ENCODE measurements around the gene CACNA2D3. TPM values are rescaled to one million over a fixed set of nuclear protein-coding genes. Genes with fewer than 3 reads are reported as not detected.

Gene CACNA2D3
- total and polyA plus RNA-seq, 2 donors from 2014 or later = 5.7 to 11.2 TPM

- no peaks in the 10 kb centered on the region for H3K36me3 ChIP-seq (ENCODE audit: control insufficient read depth in 2 of 3, insufficient read depth in 3 of 3, low read length in 3 of 3)
- no peak for TF ChIP-seq CTCF (IDR thresholded peaks at IDR 0.05; ENCODE audit: borderline replicate concordance, extremely low read depth, insufficient read depth)
- H3K9ac ChIP-seq (ENCODE audit: low read length in 3 of 3) = no peak overlapping the region
- no peak for DNase-seq
- no peak overlapping the region for H3K4me3 ChIP-seq (ENCODE audit: low read length in 3 of 3)
- no peaks in the 10 kb centered on the region for H3K27me3 ChIP-seq (ENCODE audit: control insufficient read depth, insufficient read depth, low read length)
- H3K27ac ChIP-seq (ENCODE audit: low read depth in 2 of 2, low read length in 2 of 2) = no peak overlapping the region
- intact Hi-C loops (cut with DNase I) = no loop called here
- no peaks in the 10 kb centered on the region for H3K9me3 ChIP-seq (ENCODE audit: control insufficient read depth in 2 of 3, insufficient read depth in 1 of 3, low read length in 3 of 3)
- FAIRE-seq = no peak
- no peaks in the 10 kb centered on the region for H3K4me1 ChIP-seq (ENCODE audit: control insufficient read depth in 2 of 3, insufficient read depth in 2 of 3, low read depth in 1 of 3, low read length in 3 of 3)
These were observed 17.3 kb downstream of the CACNA2D3 start for GRCh38 chr3:54139630-54140029.

- H3K27me3 ChIP-seq (ENCODE audit: control insufficient read depth, insufficient read depth, low read length) = no peaks in the 10 kb centered on the region
- no peak for TF ChIP-seq CTCF (IDR thresholded peaks at IDR 0.05; ENCODE audit: borderline replicate concordance, extremely low read depth, insufficient read depth)
- no peaks in the 10 kb centered on the region for H3K36me3 ChIP-seq (ENCODE audit: control insufficient read depth in 2 of 3, insufficient read depth in 3 of 3, low read length in 3 of 3)
- no peaks in the 10 kb centered on the region for H3K9me3 ChIP-seq (ENCODE audit: control insufficient read depth in 2 of 3, insufficient read depth in 1 of 3, low read length in 3 of 3)
- H3K4me3 ChIP-seq (ENCODE audit: low read length in 3 of 3) = no peak overlapping the region
- FAIRE-seq = no peak
- H3K9ac ChIP-seq (ENCODE audit: low read length in 3 of 3) = no peak overlapping the region
- H3K27ac ChIP-seq (ENCODE audit: low read depth in 2 of 2, low read length in 2 of 2) = no peak overlapping the region
- intact Hi-C loops (cut with DNase I) = no loop called here
- no peak for DNase-seq
- H3K4me1 ChIP-seq (ENCODE audit: control insufficient read depth in 2 of 3, insufficient read depth in 2 of 3, low read depth in 1 of 3, low read length in 3 of 3) = no peaks in the 10 kb centered on the region
These were observed 21.9 kb downstream of the CACNA2D3 start for GRCh38 chr3:54144284-54144683.

- intact Hi-C loops (cut with DNase I) = no loop called here
- TF ChIP-seq CTCF (IDR thresholded peaks at IDR 0.05; ENCODE audit: borderline replicate concordance, extremely low read depth, insufficient read depth) = peak; percentile 54
- no peak overlapping the region for H3K4me3 ChIP-seq (ENCODE audit: low read length in 3 of 3)
- no peaks in the 10 kb centered on the region for H3K9me3 ChIP-seq (ENCODE audit: control insufficient read depth in 2 of 3, insufficient read depth in 1 of 3, low read length in 3 of 3)
- FAIRE-seq (no peak), DNase-seq (peak; percentile 63 to 85 (median 71))
- H3K9ac ChIP-seq (ENCODE audit: low read length in 3 of 3) = no peak overlapping the region
- no peaks in the 10 kb centered on the region for H3K27me3 ChIP-seq (ENCODE audit: control insufficient read depth, insufficient read depth, low read length)
- H3K27ac ChIP-seq (ENCODE audit: low read depth in 2 of 2, low read length in 2 of 2) = no peak overlapping the region
- no peaks in the 10 kb centered on the region for H3K36me3 ChIP-seq (ENCODE audit: control insufficient read depth in 2 of 3, insufficient read depth in 3 of 3, low read length in 3 of 3)
- no peaks in the 10 kb centered on the region for H3K4me1 ChIP-seq (ENCODE audit: control insufficient read depth in 2 of 3, insufficient read depth in 2 of 3, low read depth in 1 of 3, low read length in 3 of 3)
These were observed 24.3 kb downstream of the CACNA2D3 start for GRCh38 chr3:54146506-54147239.

Measured in kidney (tissue), 14 donors.